A673 (cell line): ENCODE measurements around the gene SRRM1. TPM values are rescaled to one million over a fixed set of nuclear protein-coding genes. Genes with fewer than 3 reads are reported as not detected.

Experiments
- Bru-seq: library from RNA; stranded (reverse); fragments of 400-500 nt; gene quantifications from one replicate; lab custom pipeline; 2021; lab: Mats Ljungman, UMichigan
- BruChase-seq, 2 experiments: library from RNA; stranded (reverse); fragments of 400-500 nt; gene quantifications; one replicate each; lab custom pipeline; 2021; lab: Mats Ljungman, UMichigan
- BruUV-seq: library from RNA; stranded (reverse); fragments of 400-500 nt; replicated peaks from 2 replicates; lab custom pipeline; 2021; lab: Mats Ljungman, UMichigan
- CTCF ChIA-PET: fragments of 300-600 bp; sonication (Branson Sonifier 250); formaldehyde crosslinking; loops from one replicate; lab custom pipeline; 2022; ENCODE audit warnings: antibody characterized with exemption; lab: Charles Lee
- POLR2A ChIA-PET: fragments of 300-600 bp; sonication (Branson Sonifier 250); formaldehyde crosslinking; loops from one replicate; lab custom pipeline; 2022; ENCODE audit warnings: antibody characterized with exemption; ENCODE audit not compliant: low non-redundant PET; lab: Charles Lee
- DNase-seq: peaks from one replicate; pipeline ENCODE4 v3.0.0-alpha.2; 2015; ENCODE audit warnings: low spot score
- H3K27ac ChIP-seq: fragments of 200-600 bp; sonication (generic); 2 replicates; pipeline ENCODE4 v1.5.1; 2016; ENCODE audit warnings: mixed run types, low read depth, mild to moderate bottlenecking, mixed read lengths, antibody characterized with exemption, low read length; ENCODE audit not compliant: poor library complexity, severe bottlenecking
- H3K27me3 ChIP-seq: fragments of 200-600 bp; sonication (generic); replicated peaks from 2 replicates; pipeline ENCODE4 v1.6.1; 2017; ENCODE audit warnings: mixed run types, low read depth, mild to moderate bottlenecking, mixed read lengths, antibody characterized with exemption, low read length; ENCODE audit not compliant: insufficient read depth, poor library complexity
- H3K36me3 ChIP-seq: fragments of 200-600 bp; sonication (generic); 2 replicates; pipeline ENCODE4 v1.6.1; 2016; ENCODE audit warnings: mixed run types, mild to moderate bottlenecking, mixed read lengths, antibody characterized with exemption, low read length; ENCODE audit not compliant: insufficient read depth, poor library complexity, severe bottlenecking
- H3K4me1 ChIP-seq: fragments of 200-600 bp; sonication (generic); 2 replicates; pipeline ENCODE4 v1.6.1; 2017; ENCODE audit warnings: mixed run types, mild to moderate bottlenecking, mixed read lengths, antibody characterized with exemption, low read length; ENCODE audit not compliant: insufficient read depth, poor library complexity, severe bottlenecking
- H3K4me3 ChIP-seq: fragments of 200-600 bp; sonication (generic); 2 replicates; pipeline ENCODE4 v1.5.1; 2016; ENCODE audit warnings: low read depth, mixed run types, mild to moderate bottlenecking, mixed read lengths, low read length; ENCODE audit not compliant: poor library complexity, severe bottlenecking
- H3K9me3 ChIP-seq: fragments of 200-600 bp; sonication (generic); 2 replicates; pipeline ENCODE4 v1.6.1; 2016; ENCODE audit warnings: mixed run types, low read depth, mild to moderate bottlenecking, mixed read lengths, antibody characterized with exemption, low read length; ENCODE audit not compliant: poor library complexity, severe bottlenecking
- EZH2 ChIP-seq: fragments of 200-600 bp; sonication (generic); IDR thresholded peaks from 2 replicates; pipeline ENCODE4 v1.6.1; 2017; ENCODE audit warnings: borderline replicate concordance, low read depth, mild to moderate bottlenecking, mixed read lengths, antibody characterized with exemption, low read length; ENCODE audit not compliant: poor library complexity, severe bottlenecking
- intact Hi-C: fragments of 100-400 bp; cut with micrococcal nuclease; formaldehyde crosslinking; loops from one replicate; pipeline ENCODE4 v1.10.0; 2022; ENCODE audit not compliant: unreplicated experiment
- long read RNA-seq: library from polyadenylated mRNA; stranded (forward); transcript quantifications from one replicate; pipeline ENCODE4 v2.0.0, GENCODE V29; 2022
- total RNA-seq: library from RNA; stranded (reverse); gene quantifications from 2 replicates; pipeline ENCODE4 v1.2.3, GENCODE V29; 2021
- TF ChIP-seq, protein P1 (sequence below): fragments of 300-800, 200-600 bp; sonication (generic); conservative IDR thresholded peaks from 2 replicates; pipeline ENCODE4 v1.5.1; 2017; ENCODE audit warnings: low read depth, mild to moderate bottlenecking, antibody characterized with exemption, low read length, moderate library complexity, mixed read lengths

Gene SRRM1, protein sequence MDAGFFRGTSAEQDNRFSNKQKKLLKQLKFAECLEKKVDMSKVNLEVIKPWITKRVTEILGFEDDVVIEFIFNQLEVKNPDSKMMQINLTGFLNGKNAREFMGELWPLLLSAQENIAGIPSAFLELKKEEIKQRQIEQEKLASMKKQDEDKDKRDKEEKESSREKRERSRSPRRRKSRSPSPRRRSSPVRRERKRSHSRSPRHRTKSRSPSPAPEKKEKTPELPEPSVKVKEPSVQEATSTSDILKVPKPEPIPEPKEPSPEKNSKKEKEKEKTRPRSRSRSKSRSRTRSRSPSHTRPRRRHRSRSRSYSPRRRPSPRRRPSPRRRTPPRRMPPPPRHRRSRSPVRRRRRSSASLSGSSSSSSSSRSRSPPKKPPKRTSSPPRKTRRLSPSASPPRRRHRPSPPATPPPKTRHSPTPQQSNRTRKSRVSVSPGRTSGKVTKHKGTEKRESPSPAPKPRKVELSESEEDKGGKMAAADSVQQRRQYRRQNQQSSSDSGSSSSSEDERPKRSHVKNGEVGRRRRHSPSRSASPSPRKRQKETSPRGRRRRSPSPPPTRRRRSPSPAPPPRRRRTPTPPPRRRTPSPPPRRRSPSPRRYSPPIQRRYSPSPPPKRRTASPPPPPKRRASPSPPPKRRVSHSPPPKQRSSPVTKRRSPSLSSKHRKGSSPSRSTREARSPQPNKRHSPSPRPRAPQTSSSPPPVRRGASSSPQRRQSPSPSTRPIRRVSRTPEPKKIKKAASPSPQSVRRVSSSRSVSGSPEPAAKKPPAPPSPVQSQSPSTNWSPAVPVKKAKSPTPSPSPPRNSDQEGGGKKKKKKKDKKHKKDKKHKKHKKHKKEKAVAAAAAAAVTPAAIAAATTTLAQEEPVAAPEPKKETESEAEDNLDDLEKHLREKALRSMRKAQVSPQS
- 185 and 193 TPM in 2 replicates for total RNA-seq
- Bru-seq, nascent RNA = percentile 98 among the genes with signal in this experiment
- BruChase-seq, experiment 1, labeled RNA remaining after a 2-hour chase = percentile 97 among the genes with signal in this experiment
- percentile 98 among the genes with signal in this experiment for BruChase-seq, experiment 2, labeled RNA remaining after a 6-hour chase
- long read RNA-seq, full-length matches to known transcripts = 78 of 310 reads
- long read RNA-seq, partial matches to known transcripts = 60 of 310 reads
- long read RNA-seq, other reads (novel, unspliced or antisense) = 172 of 310 reads

DNA sequence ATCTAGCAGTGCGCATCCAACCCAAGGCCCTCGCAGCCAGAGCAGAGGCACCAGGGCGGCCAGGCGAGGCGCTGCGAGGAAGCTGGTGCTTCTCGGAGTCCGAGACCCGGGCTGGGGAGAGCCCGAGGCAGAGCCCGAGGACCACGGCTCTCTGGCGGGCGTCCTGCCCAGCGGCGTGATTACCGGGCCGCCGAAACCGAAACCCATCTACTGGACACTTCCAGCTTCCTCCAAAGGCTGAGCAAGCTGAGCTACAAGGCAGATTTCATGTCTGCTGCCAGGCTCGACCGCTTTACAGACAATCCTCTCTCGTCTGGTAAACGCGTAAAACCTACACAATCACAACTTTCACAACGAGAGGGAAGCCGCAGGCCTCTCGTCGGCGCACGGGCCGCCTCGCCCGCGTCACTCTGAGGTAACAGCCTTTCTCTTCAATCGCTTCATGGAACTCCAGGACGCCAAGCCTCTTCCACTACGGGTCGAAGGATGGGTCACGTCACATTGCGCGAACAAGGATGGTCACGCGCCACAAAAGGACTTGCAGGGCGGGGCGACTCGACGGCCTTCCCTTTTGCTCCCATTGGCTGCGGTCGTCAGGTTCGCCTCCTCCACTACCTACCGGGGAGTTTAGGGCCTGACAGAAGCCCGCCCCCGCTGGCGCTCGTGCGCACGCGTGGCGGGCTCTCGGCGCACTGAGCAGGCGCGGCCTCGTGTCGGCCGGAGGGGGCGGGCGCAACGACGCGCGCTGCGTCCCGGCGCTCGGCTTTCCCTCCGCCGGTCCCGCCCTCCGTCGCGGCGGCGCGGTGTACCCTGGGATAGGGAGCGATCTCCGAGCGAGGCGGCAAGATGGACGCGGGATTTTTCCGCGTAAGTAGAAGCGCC is at the start of gene SRRM1:
SRRM1 (plus strand) TSS at position 822 of the 882 bp plus-strand sequence; CDS start at position 847, 25 bp downstream.
- no peaks in the 10 kb centered on the region for H3K9me3 ChIP-seq
- peak within 1 kb of the TSS; percentile 99 for H3K27ac ChIP-seq
- no peaks in the 10 kb centered on the region for H3K27me3 ChIP-seq
- TSS peak; percentile 85 for BruUV-seq
- intact Hi-C loops = no loop called here
- DNase-seq = peak; percentile 100
- H3K4me1 ChIP-seq = peaks cover 10% of the 10 kb centered on the region
- H3K36me3 ChIP-seq = peaks cover 26% of the 10 kb centered on the region
- TF ChIP-seq, protein P1, sequence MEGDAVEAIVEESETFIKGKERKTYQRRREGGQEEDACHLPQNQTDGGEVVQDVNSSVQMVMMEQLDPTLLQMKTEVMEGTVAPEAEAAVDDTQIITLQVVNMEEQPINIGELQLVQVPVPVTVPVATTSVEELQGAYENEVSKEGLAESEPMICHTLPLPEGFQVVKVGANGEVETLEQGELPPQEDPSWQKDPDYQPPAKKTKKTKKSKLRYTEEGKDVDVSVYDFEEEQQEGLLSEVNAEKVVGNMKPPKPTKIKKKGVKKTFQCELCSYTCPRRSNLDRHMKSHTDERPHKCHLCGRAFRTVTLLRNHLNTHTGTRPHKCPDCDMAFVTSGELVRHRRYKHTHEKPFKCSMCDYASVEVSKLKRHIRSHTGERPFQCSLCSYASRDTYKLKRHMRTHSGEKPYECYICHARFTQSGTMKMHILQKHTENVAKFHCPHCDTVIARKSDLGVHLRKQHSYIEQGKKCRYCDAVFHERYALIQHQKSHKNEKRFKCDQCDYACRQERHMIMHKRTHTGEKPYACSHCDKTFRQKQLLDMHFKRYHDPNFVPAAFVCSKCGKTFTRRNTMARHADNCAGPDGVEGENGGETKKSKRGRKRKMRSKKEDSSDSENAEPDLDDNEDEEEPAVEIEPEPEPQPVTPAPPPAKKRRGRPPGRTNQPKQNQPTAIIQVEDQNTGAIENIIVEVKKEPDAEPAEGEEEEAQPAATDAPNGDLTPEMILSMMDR = peak; percentile 27; the same call in 1 of the 2 replicates
- TF ChIP-seq EZH2 = no peak
- POLR2A ChIA-PET = no interaction called here
- CTCF ChIA-PET = interaction anchor here (0.6 to 1.4 kb wide), 2 partner anchors 41 to 444 kb away, joined by 4 to 5 read pairs; no protein-coding TSS in a partner anchor
- peak within 1 kb of the TSS; percentile 97 for H3K4me3 ChIP-seq

DNA sequence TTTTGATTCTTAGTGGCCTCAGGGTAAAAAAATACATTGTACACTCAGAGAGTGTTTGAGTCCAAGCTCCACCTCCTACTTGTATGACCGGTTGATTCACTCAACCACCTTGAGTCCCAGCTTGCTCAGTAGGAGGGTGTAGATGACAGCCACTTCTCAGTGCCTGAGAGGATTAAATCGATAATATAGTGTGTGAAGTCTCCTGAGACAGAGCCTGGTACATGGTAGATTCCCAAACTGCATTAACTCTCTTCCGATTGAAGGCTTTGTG is 48.8 kb upstream of the SRRM1 start:
- Histone ChIP-seq H3K4me1 (no peaks in the 10 kb centered on the region), H3K9me3 (no peaks in the 10 kb centered on the region), H3K27me3 (no peaks in the 10 kb centered on the region), H3K4me3 (no peak overlapping the region), H3K27ac (no peak overlapping the region), H3K36me3 (no peaks in the 10 kb centered on the region)
- no peak for DNase-seq
- CTCF ChIA-PET = no interaction called here
- no peak for TF ChIP-seq EZH2
- TF ChIP-seq, protein P1 = no peak
- BruUV-seq = no TSS peak
- intact Hi-C loops = no loop called here
- POLR2A ChIA-PET = no interaction called here
